Colonic mucosa (tissue), 4 donors: ENCODE data around the gene TRNP1. TPM values are rescaled to one million over a fixed set of nuclear protein-coding genes. Genes with fewer than 3 reads are reported as not detected.
A peak's percentile ranks its signal among the peaks of the same experiment; 100 is the strongest.

Experiments used
- DNase-seq: peaks from one replicate; pipeline ENCODE4 v3.0.0-alpha.2; 2020
- H3K27ac ChIP-seq: fragments of 200-600 bp; one replicate; pipeline ENCODE4 v1.8.0; 2021
- H3K27me3 ChIP-seq: fragments of 200-600 bp; one replicate; pipeline ENCODE4 v1.8.0; 2021
- H3K36me3 ChIP-seq: fragments of 200-600 bp; one replicate; pipeline ENCODE4 v1.8.0; 2021
- H3K4me1 ChIP-seq: fragments of 200-600 bp; one replicate; pipeline ENCODE4 v1.8.0; 2021; ENCODE audit warnings: mild to moderate bottlenecking
- H3K4me3 ChIP-seq: fragments of 200-600 bp; one replicate; pipeline ENCODE4 v1.8.0; 2021
- H3K9ac ChIP-seq, 2 donors: one replicate each; pipeline ENCODE4 v1.7.0; 2013; ENCODE audit warnings: control low read depth in 2 of 2, low read depth in 2 of 2, low read length in 2 of 2
- H3K9me3 ChIP-seq: fragments of 200-600 bp; one replicate; pipeline ENCODE4 v1.8.0; 2021
- intact Hi-C: fragments of 100-400 bp; cut with DNase I; formaldehyde crosslinking; loops from one replicate; pipeline ENCODE4 v1.14.1; 2022
- total RNA-seq, 2 donors: library from RNA; stranded (reverse); fragmentation: NEBNext Ultra II Directional in 1 of 2; extraction: Animal tissue kit (Norgen Biotek cat#: 25700) in 1 of 2; gene quantifications; one replicate each; pipeline ENCODE4 v1.2.1, GENCODE V29; 2021
- TF ChIP-seq, protein P1 (sequence below): fragments of 200-600 bp; IDR thresholded peaks from one replicate; pipeline ENCODE4 v1.8.0; 2022; ENCODE audit warnings: antibody characterized with exemption, mild to moderate bottlenecking
- donor health status: healthy.
- donor health status: DM: no; HTN: no; CAD: no.
- donor health status: DM: no; HTN: no; CAD: no.

Gene TRNP1
- total RNA-seq, 2 donors from 2014 or later = 2.5 to 2.7 TPM

GRCh38 chr1:26994787-26995517 lies 1.5 kb downstream of the TRNP1 start:
- H3K36me3 ChIP-seq = no peaks in the 10 kb centered on the region
- TF ChIP-seq, protein P1, sequence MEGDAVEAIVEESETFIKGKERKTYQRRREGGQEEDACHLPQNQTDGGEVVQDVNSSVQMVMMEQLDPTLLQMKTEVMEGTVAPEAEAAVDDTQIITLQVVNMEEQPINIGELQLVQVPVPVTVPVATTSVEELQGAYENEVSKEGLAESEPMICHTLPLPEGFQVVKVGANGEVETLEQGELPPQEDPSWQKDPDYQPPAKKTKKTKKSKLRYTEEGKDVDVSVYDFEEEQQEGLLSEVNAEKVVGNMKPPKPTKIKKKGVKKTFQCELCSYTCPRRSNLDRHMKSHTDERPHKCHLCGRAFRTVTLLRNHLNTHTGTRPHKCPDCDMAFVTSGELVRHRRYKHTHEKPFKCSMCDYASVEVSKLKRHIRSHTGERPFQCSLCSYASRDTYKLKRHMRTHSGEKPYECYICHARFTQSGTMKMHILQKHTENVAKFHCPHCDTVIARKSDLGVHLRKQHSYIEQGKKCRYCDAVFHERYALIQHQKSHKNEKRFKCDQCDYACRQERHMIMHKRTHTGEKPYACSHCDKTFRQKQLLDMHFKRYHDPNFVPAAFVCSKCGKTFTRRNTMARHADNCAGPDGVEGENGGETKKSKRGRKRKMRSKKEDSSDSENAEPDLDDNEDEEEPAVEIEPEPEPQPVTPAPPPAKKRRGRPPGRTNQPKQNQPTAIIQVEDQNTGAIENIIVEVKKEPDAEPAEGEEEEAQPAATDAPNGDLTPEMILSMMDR = no peak
- DNase-seq = no peak
- H3K9ac ChIP-seq = no peak overlapping the region
- no peaks in the 10 kb centered on the region for H3K9me3 ChIP-seq
- intact Hi-C loops = loop anchor here (5.0 kb wide), 1 partner anchor 42 kb away; no protein-coding TSS in a partner anchor
- no peak overlapping the region for H3K27ac ChIP-seq
- peaks cover 44% of the 10 kb centered on the region for H3K27me3 ChIP-seq
- peak overlapping the region; percentile 25 for H3K4me3 ChIP-seq
- H3K4me1 ChIP-seq = peaks cover 4% of the 10 kb centered on the region

DNA sequence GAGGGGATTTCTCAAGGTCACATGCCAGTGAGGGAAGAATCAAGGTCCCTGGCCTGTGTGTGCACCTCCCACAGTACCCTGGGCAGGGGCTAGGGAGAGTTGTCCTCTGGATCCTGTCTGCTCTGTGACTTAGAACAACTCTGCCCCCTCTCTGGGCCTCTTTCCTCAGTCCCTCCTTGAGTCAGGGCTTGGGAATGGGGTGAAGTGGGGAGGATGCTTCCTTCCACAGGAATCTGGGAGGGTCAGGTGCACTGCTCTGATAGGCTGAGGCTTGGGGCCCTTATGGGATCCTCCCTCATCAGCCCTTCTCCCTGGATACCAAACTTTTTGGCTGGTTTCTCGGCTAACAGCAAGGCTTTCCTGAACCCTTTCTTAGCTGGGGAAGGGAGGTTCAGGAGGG lies 2.5 kb downstream of the TRNP1 start:
- H3K9ac ChIP-seq = no peak overlapping the region
- no peaks in the 10 kb centered on the region for H3K9me3 ChIP-seq
- no peak for DNase-seq
- TF ChIP-seq, protein P1 = no peak
- peaks cover 44% of the 10 kb centered on the region for H3K27me3 ChIP-seq
- intact Hi-C loops = loop anchor here (2.0 to 5.0 kb wide), 2 partner anchors 41 to 101 kb away; no protein-coding TSS in a partner anchor
- no peak overlapping the region for H3K27ac ChIP-seq
- no peaks in the 10 kb centered on the region for H3K36me3 ChIP-seq
- H3K4me1 ChIP-seq = peaks cover 4% of the 10 kb centered on the region
- no peak overlapping the region for H3K4me3 ChIP-seq

DNA sequence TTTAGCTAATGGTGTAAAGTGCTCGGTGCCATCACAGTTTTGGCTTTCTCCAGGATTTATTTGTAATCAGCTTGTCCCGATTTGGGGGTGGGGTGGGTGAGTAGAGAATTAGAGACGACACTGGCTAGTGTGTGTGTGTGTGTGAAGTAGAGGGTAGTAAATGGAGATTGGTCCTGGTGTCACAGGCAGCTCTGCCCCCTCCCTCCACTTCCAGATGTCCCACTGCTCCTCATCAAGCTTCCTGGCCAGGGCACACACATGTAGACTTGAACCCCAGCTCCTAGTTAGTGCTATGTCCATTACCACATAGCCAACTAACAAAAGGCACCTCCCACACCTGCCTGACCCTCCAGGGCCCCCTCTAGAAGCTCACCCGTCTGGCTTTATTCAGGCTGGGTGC lies 3.2 kb downstream of the TRNP1 start:
- DNase-seq = no peak
- Histone ChIP-seq H3K9ac (no peak overlapping the region), H3K27me3 (peaks cover 41% of the 10 kb centered on the region), H3K9me3 (no peaks in the 10 kb centered on the region), H3K4me3 (no peak overlapping the region), H3K36me3 (no peaks in the 10 kb centered on the region), H3K4me1 (peaks cover 4% of the 10 kb centered on the region), H3K27ac (no peak overlapping the region)
- TF ChIP-seq, protein P1 = no peak
- intact Hi-C loops = loop anchor here (2.0 to 5.0 kb wide), 2 partner anchors 41 to 100 kb away; no protein-coding TSS in a partner anchor

DNA sequence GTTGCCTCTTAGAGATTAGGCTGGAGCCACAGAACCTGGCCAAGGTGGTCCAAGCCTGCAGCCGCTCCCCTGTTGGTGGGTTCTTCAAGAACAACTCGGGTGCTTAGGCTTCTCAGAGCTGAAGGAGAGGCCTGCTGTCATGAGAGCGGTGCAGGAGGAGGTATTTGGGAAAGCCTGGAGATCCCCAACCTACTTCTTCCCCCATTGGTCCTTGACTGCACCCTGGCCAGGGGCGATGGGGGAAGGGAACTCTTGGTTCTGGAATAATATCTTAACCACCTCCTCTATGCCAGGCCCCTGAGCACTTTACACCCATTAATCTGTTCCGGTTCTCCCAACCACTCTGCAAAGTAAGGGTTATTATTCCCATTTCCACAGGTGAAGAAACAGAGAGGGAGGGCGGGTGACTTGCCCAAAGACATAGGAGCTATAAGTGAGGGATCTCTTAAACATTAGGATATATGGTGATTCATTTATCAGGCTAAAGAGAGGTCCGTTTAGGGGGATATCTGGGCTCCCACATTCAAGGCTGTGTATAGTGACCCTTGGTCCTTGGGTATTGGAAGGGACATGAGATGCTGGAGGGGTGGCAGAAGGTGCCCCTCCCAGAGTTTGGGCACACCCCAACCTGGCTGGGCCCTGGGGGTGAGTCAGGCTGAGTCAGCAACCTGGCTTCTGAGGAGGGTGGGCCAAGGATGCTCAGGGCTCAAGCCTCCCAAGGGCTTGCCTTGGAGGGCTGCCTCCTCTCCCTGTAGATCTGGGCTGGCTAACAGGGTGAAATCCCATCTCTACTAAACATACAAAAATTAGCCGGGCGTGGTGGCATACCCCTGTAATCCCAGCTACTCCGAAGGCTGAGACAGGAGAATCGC lies 5.2 kb downstream of the TRNP1 start:
- H3K4me3 ChIP-seq = no peak overlapping the region
- peaks cover 27% of the 10 kb centered on the region for H3K27me3 ChIP-seq
- peak overlapping the region in 1 of 2 donors; percentile 39 for H3K9ac ChIP-seq
- H3K27ac ChIP-seq = peak overlapping the region; percentile 15
- no peaks in the 10 kb centered on the region for H3K4me1 ChIP-seq
- no peaks in the 10 kb centered on the region for H3K9me3 ChIP-seq
- intact Hi-C loops = loop anchor here (5.0 kb wide), 1 partner anchor 39 kb away; no protein-coding TSS in a partner anchor
- TF ChIP-seq, protein P1 = no peak
- H3K36me3 ChIP-seq = no peaks in the 10 kb centered on the region
- DNase-seq = no peak

DNA sequence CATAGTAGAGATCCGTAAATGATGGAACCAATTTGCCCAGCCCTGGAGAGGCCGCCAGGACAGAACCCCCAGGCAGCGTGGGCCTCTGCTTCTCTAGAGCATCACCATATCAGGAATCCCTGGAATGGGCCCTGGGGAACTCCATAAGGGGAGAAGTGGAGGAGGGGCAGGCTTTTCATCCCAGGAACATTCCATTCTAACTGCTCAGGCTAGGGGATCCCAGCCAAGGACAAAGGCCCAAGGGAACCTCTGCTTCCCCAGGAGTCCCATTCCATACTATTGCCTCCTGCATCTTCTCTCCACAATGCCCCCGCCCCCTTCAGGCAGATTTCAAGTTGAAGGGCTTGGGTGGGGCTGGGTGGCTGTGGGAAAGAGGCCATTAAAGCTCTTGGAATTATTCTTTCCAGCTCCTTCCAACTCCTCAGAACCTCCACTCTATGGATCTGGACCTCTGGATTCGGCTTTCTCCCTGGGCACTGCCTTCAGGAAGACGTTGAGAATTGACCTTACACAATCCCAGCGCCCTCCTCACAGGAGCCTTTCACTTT lies 6.0 kb downstream of the TRNP1 start:
- no peaks in the 10 kb centered on the region for H3K36me3 ChIP-seq
- no peaks in the 10 kb centered on the region for H3K9me3 ChIP-seq
- TF ChIP-seq, protein P1 = no peak
- H3K27me3 ChIP-seq = peaks cover 21% of the 10 kb centered on the region
- no peak for DNase-seq
- H3K4me1 ChIP-seq = no peaks in the 10 kb centered on the region
- peak overlapping the region; percentile 15 for H3K27ac ChIP-seq
- H3K4me3 ChIP-seq = no peak overlapping the region
- H3K9ac ChIP-seq = no peak overlapping the region
- intact Hi-C loops = loop anchor here (5.0 kb wide), 1 partner anchor 38 kb away; no protein-coding TSS in a partner anchor
